Measurements from ENCODE around the gene NUDT14.

NUDT14 gene

GRCh38 chr14:105131241-105131640, 49.9 kb downstream of the NUDT14 start:
- DNase-seq (ENCODE audit: low read depth) = no peak

- no peak for DNase-seq (ENCODE audit: low read depth)
Measured at GRCh38 chr14:105128059-105128458, 53.1 kb downstream of the NUDT14 start.

GRCh38 chr14:105126981-105127329, 54.2 kb downstream of the NUDT14 start:
- no peak for DNase-seq (ENCODE audit: low read depth)

GRCh38 chr14:105126126-105126980, 54.8 kb downstream of the NUDT14 start:
- no peak for DNase-seq (ENCODE audit: low read depth)

- no peak for DNase-seq (ENCODE audit: low read depth)
Measured at GRCh38 chr14:105124823-105125222, 56.3 kb downstream of the NUDT14 start.

- no peak for DNase-seq (ENCODE audit: low read depth)
Measured at GRCh38 chr14:105123981-105124765, 56.9 kb downstream of the NUDT14 start.

GRCh38 chr14:105123064-105123665, 57.9 kb downstream of the NUDT14 start:
- DNase-seq (ENCODE audit: low read depth) = no peak

Measured in stimulated activated CD8-positive, alpha-beta memory T cell treated with anti-CD3 and anti-CD28 coated beads, Interleukin-4, amount 100 ng/mL, for 24 hours (primary cell).